ENCODE measurements around the gene C12orf57. TPM values are rescaled to one million over a fixed set of nuclear protein-coding genes. Genes with fewer than 3 reads are reported as not detected.
A peak's percentile ranks its signal among the peaks of the same experiment; 100 is the strongest.

Gene C12orf57
- polyA plus RNA-seq, 2 of the 4 experiments (the other 2 are of a cell fraction): 261 to 466 TPM

DNA sequence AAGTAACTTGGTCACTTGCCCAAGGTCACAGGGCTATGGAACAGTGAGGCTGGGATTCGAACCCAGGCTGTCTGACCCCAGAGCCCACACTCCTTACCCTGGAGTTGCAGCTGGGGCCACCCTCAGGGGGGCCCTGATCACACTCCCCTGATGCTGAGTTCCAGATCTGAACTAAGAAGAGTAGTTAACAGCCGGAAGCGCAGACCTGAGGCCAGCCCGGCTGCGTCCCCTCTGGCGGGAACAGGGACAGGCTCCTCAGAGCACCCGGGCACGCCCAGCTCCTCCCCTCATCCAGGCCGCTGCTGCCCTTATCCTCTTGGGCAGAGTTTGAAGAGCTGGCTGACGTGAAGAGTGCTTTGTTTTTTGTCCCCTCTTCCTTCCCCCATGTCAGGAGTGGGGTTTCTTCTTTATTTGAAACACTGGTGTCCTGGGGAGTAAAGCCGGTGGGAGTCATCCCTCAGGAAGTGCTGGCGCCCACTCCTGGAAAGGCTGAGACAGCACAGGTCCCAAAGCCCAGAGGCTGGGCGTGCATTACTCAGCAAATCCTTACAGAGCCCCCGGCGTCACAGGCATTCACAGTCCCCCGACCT lies 18.0 kb downstream of the C12orf57 start:
- Histone ChIP-seq H3K4me2 (peak overlapping the region; percentile 59), H3K27ac (peak overlapping the region; percentile 89 to 99), H3K4me1 (peaks cover 37% of the 10 kb centered on the region), H3K4me3 (peak overlapping the region; percentile 15; the same call in 1 of the 3 replicates), H3K9me3 (no peaks in the 10 kb centered on the region)
- ATAC-seq: peak; percentile 65 to 82
- WGBS (ENCODE audit: missing lambda C conversion rate): 21% methylated on average over 16 of the region's 16 CpGs
- ChIA-PET POLR2A (interaction anchor here (1.0 to 9.0 kb wide), 10 partner anchors 8 to 238 kb away, joined by 3 to 174 read pairs (median 4); partner anchors contain the start of genes C12orf57, C1S, COPS7A and EMG1), CTCF (interaction anchor here (0.6 to 11.2 kb wide), 21 partner anchors 9 to 208 kb away, joined by 3 to 354 read pairs (median 4); partner anchors contain the start of genes C12orf57, PTPN6, RNU7-1 and SPSB2)
- FAIRE-seq: no peak
- peak; percentile 85 to 89 for DNase-seq (ENCODE audit: low read depth in 1 of 2, low spot score in 1 of 2)
- TF ChIP-seq SMC3 (IDR thresholded peaks at IDR 0.05): peak; percentile 40; the same call in 1 of the 3 replicates
- no peak for TF ChIP-seq HEYL (CRISPR knock-in tag; IDR thresholded peaks at IDR 0.05)
- TF ChIP-seq, protein P1, sequence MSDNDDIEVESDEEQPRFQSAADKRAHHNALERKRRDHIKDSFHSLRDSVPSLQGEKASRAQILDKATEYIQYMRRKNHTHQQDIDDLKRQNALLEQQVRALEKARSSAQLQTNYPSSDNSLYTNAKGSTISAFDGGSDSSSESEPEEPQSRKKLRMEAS (IDR thresholded peaks at IDR 0.05): peak; percentile 9; the same call in 1 of the 2 replicates
- TF ChIP-seq, protein P2, sequence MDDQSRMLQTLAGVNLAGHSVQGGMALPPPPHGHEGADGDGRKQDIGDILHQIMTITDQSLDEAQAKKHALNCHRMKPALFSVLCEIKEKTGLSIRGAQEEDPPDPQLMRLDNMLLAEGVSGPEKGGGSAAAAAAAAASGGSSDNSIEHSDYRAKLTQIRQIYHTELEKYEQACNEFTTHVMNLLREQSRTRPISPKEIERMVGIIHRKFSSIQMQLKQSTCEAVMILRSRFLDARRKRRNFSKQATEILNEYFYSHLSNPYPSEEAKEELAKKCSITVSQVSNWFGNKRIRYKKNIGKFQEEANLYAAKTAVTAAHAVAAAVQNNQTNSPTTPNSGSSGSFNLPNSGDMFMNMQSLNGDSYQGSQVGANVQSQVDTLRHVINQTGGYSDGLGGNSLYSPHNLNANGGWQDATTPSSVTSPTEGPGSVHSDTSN (IDR thresholded peaks at IDR 0.05): no peak; the same call in 1 of the 2 replicates
- TF ChIP-seq NFE2L2 (conservative IDR thresholded peaks at IDR 0.05; ENCODE audit: low read length): peak; percentile 79
- no peak for TF ChIP-seq CBX2 (IDR thresholded peaks at IDR 0.05; ENCODE audit: borderline replicate concordance, low read depth)
- peak; percentile 55; the same call in 1 of the 2 replicates for TF ChIP-seq MYC (IDR thresholded peaks at IDR 0.05; ENCODE audit: borderline replicate concordance, low read length)
- TF ChIP-seq POLR2A (IDR thresholded peaks at IDR 0.05; ENCODE audit: low read length): peak; percentile 28
- TF ChIP-seq EP300 (IDR thresholded peaks at IDR 0.05): no peak
- TF ChIP-seq RAD21 (conservative IDR thresholded peaks at IDR 0.05 in 1 of 2, IDR thresholded peaks at IDR 0.05 in 1 of 2): peak in 1 of 2 experiments; percentile 41; a peak in 2 of 5 replicates
- peak; percentile 98 for TF ChIP-seq MAFK (IDR thresholded peaks at IDR 0.05; ENCODE audit: partially characterized antibody)
- no peak for TF ChIP-seq RCOR1 (IDR thresholded peaks at IDR 0.05; ENCODE audit: low read depth, low read length)
- TF ChIP-seq, protein P3, sequence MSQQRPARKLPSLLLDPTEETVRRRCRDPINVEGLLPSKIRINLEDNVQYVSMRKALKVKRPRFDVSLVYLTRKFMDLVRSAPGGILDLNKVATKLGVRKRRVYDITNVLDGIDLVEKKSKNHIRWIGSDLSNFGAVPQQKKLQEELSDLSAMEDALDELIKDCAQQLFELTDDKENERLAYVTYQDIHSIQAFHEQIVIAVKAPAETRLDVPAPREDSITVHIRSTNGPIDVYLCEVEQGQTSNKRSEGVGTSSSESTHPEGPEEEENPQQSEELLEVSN (IDR thresholded peaks at IDR 0.05; ENCODE audit: borderline replicate concordance, low read depth): 0 out of 2 replicates have a peak, but pooled peaks have one; percentile 49
- TF ChIP-seq HOXB5 (CRISPR knock-in tag; IDR thresholded peaks at IDR 0.05): no peak
- TF ChIP-seq TFCP2L1 (CRISPR knock-in tag; IDR thresholded peaks at IDR 0.05): peak; percentile 69
- TF ChIP-seq, protein P4, sequence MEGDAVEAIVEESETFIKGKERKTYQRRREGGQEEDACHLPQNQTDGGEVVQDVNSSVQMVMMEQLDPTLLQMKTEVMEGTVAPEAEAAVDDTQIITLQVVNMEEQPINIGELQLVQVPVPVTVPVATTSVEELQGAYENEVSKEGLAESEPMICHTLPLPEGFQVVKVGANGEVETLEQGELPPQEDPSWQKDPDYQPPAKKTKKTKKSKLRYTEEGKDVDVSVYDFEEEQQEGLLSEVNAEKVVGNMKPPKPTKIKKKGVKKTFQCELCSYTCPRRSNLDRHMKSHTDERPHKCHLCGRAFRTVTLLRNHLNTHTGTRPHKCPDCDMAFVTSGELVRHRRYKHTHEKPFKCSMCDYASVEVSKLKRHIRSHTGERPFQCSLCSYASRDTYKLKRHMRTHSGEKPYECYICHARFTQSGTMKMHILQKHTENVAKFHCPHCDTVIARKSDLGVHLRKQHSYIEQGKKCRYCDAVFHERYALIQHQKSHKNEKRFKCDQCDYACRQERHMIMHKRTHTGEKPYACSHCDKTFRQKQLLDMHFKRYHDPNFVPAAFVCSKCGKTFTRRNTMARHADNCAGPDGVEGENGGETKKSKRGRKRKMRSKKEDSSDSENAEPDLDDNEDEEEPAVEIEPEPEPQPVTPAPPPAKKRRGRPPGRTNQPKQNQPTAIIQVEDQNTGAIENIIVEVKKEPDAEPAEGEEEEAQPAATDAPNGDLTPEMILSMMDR (IDR thresholded peaks at IDR 0.05): peak; percentile 61
- TF ChIP-seq ESRRA (IDR thresholded peaks at IDR 0.05; ENCODE audit: borderline replicate concordance, low read length): no peak
- TF ChIP-seq JUN (IDR thresholded peaks at IDR 0.05): peak in 1 of 2 experiments; percentile 35; a peak in 2 of 5 replicates

DNA sequence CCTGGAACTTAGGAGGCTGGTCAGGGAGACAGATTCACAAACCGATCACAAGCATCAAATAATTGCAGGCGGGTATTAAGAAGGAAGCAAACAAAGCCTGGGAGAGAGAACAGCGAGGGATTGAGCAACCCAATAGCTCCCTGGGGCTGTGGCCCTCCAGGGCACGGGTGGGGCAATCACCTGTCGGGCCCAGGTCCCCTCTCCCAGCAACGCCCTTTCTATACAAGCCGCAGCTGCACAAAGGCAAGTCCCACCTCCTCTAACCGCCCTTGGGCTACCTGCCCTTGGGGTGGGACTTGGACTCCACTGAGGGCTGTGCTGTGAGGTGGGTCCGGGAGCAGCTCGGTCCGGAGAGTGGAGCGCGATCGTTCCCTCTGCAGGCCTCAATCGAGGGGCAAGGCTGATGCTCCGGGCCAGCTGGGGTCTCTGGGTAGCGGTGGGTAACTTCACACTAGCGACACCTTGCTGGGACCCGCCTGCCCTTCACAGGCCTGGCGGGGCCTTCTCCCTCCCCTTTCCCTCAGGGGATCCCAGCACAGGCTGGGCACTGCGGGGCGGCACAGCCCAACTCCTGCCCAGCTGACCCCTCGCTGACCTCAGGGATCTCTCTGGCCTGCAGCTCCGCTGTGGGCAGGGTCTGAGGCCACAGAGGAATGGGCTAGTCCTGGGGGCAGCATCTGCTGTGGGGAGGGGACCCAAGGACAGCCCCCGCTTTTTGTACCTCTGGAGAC lies 18.6 kb downstream of the C12orf57 start:
- 64% methylated on average over 25 of the region's 25 CpGs for WGBS (ENCODE audit: missing lambda C conversion rate)
- Histone ChIP-seq H3K4me1 (peaks cover 37% of the 10 kb centered on the region), H3K9me3 (no peaks in the 10 kb centered on the region), H3K27ac (peak overlapping the region; percentile 89 to 99), H3K4me3 (no peak overlapping the region; the same call in 2 of the 3 replicates), H3K4me2 (peak overlapping the region; percentile 59)
- ATAC-seq (peak; percentile 2 to 12; a peak in 4 of 6 replicates), FAIRE-seq (no peak), DNase-seq (ENCODE audit: low read depth in 1 of 2, low spot score in 1 of 2) (no peak)
- POLR2A ChIA-PET: interaction anchor here (1.0 to 9.0 kb wide), 7 partner anchors 8 to 239 kb away, joined by 3 to 174 read pairs (median 4); partner anchors contain the start of genes C12orf57, C1S, COPS7A and EMG1
- CTCF ChIA-PET: interaction anchor here (0.8 to 11.2 kb wide), 16 partner anchors 10 to 209 kb away, joined by 3 to 354 read pairs (median 8); partner anchors contain the start of genes C12orf57, PTPN6, RNU7-1 and SPSB2
- 0 out of 2 replicates have a peak, but pooled peaks have one; percentile 3 for TF ChIP-seq MYC (IDR thresholded peaks at IDR 0.05; ENCODE audit: borderline replicate concordance, low read length)
- TF ChIP-seq TFCP2L1 (CRISPR knock-in tag; IDR thresholded peaks at IDR 0.05): 0 out of 2 replicates have a peak, but pooled peaks have one; percentile 37
- peak; percentile 66 to 85; a peak in 3 of 4 replicates for TF ChIP-seq CEBPB (IDR thresholded peaks at IDR 0.05)
- TF ChIP-seq, protein P5, sequence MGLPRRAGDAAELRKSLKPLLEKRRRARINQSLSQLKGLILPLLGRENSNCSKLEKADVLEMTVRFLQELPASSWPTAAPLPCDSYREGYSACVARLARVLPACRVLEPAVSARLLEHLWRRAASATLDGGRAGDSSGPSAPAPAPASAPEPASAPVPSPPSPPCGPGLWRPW (IDR thresholded peaks at IDR 0.05): no peak
- no peak for TF ChIP-seq HOXA7 (CRISPR knock-in tag; IDR thresholded peaks at IDR 0.05)

Measured in A549 (cell line).